ENCODE measurements around the gene NUP205.
A peak's percentile ranks its signal among the peaks of the same experiment; 100 is the strongest.

DNA sequence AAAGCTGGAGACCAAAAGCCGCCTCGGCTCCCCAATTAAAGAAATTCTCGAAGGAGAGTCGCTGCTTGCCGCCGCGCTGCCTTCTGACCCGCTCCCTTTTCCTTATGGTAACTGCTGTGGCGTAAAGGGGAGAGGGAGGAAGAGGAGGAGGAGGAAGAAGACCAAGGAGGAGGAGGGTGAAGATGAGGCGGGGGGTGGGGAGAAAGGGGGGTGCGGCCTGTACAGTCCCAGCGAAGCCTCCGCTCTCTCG is 48.2 kb upstream of the NUP205 start:
- TF ChIP-seq, protein P1, sequence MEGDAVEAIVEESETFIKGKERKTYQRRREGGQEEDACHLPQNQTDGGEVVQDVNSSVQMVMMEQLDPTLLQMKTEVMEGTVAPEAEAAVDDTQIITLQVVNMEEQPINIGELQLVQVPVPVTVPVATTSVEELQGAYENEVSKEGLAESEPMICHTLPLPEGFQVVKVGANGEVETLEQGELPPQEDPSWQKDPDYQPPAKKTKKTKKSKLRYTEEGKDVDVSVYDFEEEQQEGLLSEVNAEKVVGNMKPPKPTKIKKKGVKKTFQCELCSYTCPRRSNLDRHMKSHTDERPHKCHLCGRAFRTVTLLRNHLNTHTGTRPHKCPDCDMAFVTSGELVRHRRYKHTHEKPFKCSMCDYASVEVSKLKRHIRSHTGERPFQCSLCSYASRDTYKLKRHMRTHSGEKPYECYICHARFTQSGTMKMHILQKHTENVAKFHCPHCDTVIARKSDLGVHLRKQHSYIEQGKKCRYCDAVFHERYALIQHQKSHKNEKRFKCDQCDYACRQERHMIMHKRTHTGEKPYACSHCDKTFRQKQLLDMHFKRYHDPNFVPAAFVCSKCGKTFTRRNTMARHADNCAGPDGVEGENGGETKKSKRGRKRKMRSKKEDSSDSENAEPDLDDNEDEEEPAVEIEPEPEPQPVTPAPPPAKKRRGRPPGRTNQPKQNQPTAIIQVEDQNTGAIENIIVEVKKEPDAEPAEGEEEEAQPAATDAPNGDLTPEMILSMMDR (IDR thresholded peaks at IDR 0.05): no peak
- TF ChIP-seq POLR2AphosphoS5 (IDR thresholded peaks at IDR 0.05; ENCODE audit: low read depth, low read length) (no peak), SIN3A (IDR thresholded peaks at IDR 0.05; ENCODE audit: borderline replicate concordance, insufficient read depth, low read depth, low read length) (0 out of 2 replicates have a peak, but pooled peaks have one; percentile 31)
- TF ChIP-seq, protein P2, sequence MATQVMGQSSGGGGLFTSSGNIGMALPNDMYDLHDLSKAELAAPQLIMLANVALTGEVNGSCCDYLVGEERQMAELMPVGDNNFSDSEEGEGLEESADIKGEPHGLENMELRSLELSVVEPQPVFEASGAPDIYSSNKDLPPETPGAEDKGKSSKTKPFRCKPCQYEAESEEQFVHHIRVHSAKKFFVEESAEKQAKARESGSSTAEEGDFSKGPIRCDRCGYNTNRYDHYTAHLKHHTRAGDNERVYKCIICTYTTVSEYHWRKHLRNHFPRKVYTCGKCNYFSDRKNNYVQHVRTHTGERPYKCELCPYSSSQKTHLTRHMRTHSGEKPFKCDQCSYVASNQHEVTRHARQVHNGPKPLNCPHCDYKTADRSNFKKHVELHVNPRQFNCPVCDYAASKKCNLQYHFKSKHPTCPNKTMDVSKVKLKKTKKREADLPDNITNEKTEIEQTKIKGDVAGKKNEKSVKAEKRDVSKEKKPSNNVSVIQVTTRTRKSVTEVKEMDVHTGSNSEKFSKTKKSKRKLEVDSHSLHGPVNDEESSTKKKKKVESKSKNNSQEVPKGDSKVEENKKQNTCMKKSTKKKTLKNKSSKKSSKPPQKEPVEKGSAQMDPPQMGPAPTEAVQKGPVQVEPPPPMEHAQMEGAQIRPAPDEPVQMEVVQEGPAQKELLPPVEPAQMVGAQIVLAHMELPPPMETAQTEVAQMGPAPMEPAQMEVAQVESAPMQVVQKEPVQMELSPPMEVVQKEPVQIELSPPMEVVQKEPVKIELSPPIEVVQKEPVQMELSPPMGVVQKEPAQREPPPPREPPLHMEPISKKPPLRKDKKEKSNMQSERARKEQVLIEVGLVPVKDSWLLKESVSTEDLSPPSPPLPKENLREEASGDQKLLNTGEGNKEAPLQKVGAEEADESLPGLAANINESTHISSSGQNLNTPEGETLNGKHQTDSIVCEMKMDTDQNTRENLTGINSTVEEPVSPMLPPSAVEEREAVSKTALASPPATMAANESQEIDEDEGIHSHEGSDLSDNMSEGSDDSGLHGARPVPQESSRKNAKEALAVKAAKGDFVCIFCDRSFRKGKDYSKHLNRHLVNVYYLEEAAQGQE (IDR thresholded peaks at IDR 0.05; ENCODE audit: insufficient read depth in 1 of 2, low read depth in 2 of 2, low read length in 1 of 2): no peak

All from Panc1 (cell line).